GM19023 (cell line): Measurements from ENCODE around the gene C19orf53.
"Not testable (repeated sequence)": the region's sequence is repeated elsewhere in the genome, so short reads cannot be mapped to it uniquely, and the experiment has no call there.

Source experiments
- ATAC-seq: cut with Tn5 transposase; IDR thresholded peaks from one replicate; pipeline ENCODE4 v1.9.1; 2021; ENCODE audit warnings: mild to moderate bottlenecking, moderate library complexity; ENCODE audit not compliant: unreplicated experiment

C19orf53 gene

GRCh38 chr19:13774217-13775191 is at the start of gene C19orf53:
TSS of gene C19orf53 (plus strand) at chr19:13774456. CDS start at chr19:13774478, 22 bp downstream.
- ATAC-seq = peak; percentile 85

GRCh38 chr19:13726323-13726722 is 47.9 kb upstream of the C19orf53 start:
- ATAC-seq = no peak

GRCh38 chr19:13727798-13728197 is 46.5 kb upstream of the C19orf53 start:
- ATAC-seq = no peak

- no peak for ATAC-seq
Observed at GRCh38 chr19:13729859-13730258, 44.4 kb upstream of the C19orf53 start.

GRCh38 chr19:13731147-13731964 is 42.9 kb upstream of the C19orf53 start:
- peak; percentile 96 for ATAC-seq

- no peak for ATAC-seq
Observed at GRCh38 chr19:13732337-13732736, 41.9 kb upstream of the C19orf53 start.

GRCh38 chr19:13734751-13735150 is 39.5 kb upstream of the C19orf53 start:
- ATAC-seq = no peak

GRCh38 chr19:13738073-13738472 is 36.2 kb upstream of the C19orf53 start:
- no peak for ATAC-seq

GRCh38 chr19:13741893-13742292 is 32.4 kb upstream of the C19orf53 start:
- no peak for ATAC-seq

- no peak for ATAC-seq
Observed at GRCh38 chr19:13742756-13743155, 31.5 kb upstream of the C19orf53 start.

- no peak for ATAC-seq
Observed at GRCh38 chr19:13744174-13744573, 30.1 kb upstream of the C19orf53 start.

GRCh38 chr19:13747098-13747453 is 27.2 kb upstream of the C19orf53 start:
- ATAC-seq = no peak

GRCh38 chr19:13748169-13748828 is 26.0 kb upstream of the C19orf53 start:
- ATAC-seq = no peak

- no peak for ATAC-seq
Observed at GRCh38 chr19:13751436-13751835, 22.8 kb upstream of the C19orf53 start.

GRCh38 chr19:13753622-13754021 is 20.6 kb upstream of the C19orf53 start:
- ATAC-seq = not testable (repeated sequence)

- ATAC-seq = no peak
Observed at GRCh38 chr19:13756210-13756609, 18.0 kb upstream of the C19orf53 start.

GRCh38 chr19:13757805-13758772 is 16.2 kb upstream of the C19orf53 start:
- no peak for ATAC-seq

GRCh38 chr19:13758795-13759194 is 15.5 kb upstream of the C19orf53 start:
- no peak for ATAC-seq

GRCh38 chr19:13761423-13761822 is 12.8 kb upstream of the C19orf53 start:
- no peak for ATAC-seq

GRCh38 chr19:13762635-13763235 is 11.5 kb upstream of the C19orf53 start:
- no peak for ATAC-seq
